Measurements from ENCODE around the gene SELENOO.

SELENOO gene

GRCh38 chr22:50184902-50185374 lies 15.9 kb upstream of the SELENOO start:
- DNase-seq, result no peak

- peak; percentile 60 to 91 for DNase-seq
These were observed 15.3 kb upstream of the SELENOO start, which contains the start of gene TRABD for GRCh38 chr22:50185375-50186087. Gene TRABD, plus strand, starts transcription at chr22:50185913. Its CDS starts 7,148 bp downstream, at chr22:50193061.

- DNase-seq, result no peak
These were observed 14.6 kb upstream of the SELENOO start for GRCh38 chr22:50186181-50186714.

- DNase-seq, result no peak
These were observed 13.9 kb upstream of the SELENOO start for GRCh38 chr22:50186761-50187523.

- no peak for DNase-seq
These were observed 12.5 kb upstream of the SELENOO start for GRCh38 chr22:50188356-50188755.

- DNase-seq, result no peak
These were observed 11.5 kb upstream of the SELENOO start for GRCh38 chr22:50189184-50189848.

GRCh38 chr22:50189849-50190181 lies 11.0 kb upstream of the SELENOO start:
- no peak for DNase-seq

- peak in 1 of 2 donors; percentile 39 for DNase-seq
These were observed 10.4 kb upstream of the SELENOO start for GRCh38 chr22:50190182-50190940.

- no peak for DNase-seq
These were observed 9.7 kb upstream of the SELENOO start for GRCh38 chr22:50190941-50191741.

- DNase-seq, result no peak
These were observed 8.2 kb upstream of the SELENOO start for GRCh38 chr22:50192436-50193204.

- no peak for DNase-seq
These were observed 7.2 kb upstream of the SELENOO start for GRCh38 chr22:50193621-50194020.

GRCh38 chr22:50194037-50194805 lies 6.6 kb upstream of the SELENOO start:
- DNase-seq, result no peak

GRCh38 chr22:50196256-50196655 lies 4.6 kb upstream of the SELENOO start:
- no peak for DNase-seq

GRCh38 chr22:50197000-50197800 lies 3.6 kb upstream of the SELENOO start:
- no peak for DNase-seq

- no peak for DNase-seq
These were observed 2.8 kb upstream of the SELENOO start for GRCh38 chr22:50197856-50198623.

GRCh38 chr22:50198624-50199017 lies 2.2 kb upstream of the SELENOO start:
- DNase-seq, result no peak

GRCh38 chr22:50199251-50199721 lies 1.5 kb upstream of the SELENOO start:
- DNase-seq, result no peak

- DNase-seq, result no peak
These were observed 866 bp upstream of the SELENOO start for GRCh38 chr22:50199829-50200460.
